ENCODE results near the gene TAX1BP1.
"Not testable (repeated sequence)": the region's sequence is repeated elsewhere in the genome, so short reads cannot be mapped to it uniquely, and the experiment has no call there.

Gene TAX1BP1

DNA sequence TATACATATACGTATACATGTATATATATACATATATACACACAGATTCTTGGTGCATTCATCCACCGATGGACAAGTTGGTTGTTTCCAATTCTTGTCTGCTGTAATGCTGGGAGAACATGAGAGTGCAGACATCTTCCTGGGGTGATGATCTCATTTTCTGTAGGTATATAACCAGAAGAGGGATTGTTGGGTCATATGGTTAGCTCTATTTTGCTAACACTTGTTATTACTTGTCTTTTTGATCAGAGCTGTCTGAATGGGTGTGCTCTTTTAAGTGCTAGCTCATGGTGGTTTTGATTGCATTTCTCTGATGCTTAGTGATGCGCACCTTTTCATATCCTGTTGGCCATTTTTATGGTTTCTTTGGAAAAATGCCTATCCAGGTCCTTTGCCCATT lies 106.4 kb downstream of the TAX1BP1 start:
- no peak for DNase-seq

DNA sequence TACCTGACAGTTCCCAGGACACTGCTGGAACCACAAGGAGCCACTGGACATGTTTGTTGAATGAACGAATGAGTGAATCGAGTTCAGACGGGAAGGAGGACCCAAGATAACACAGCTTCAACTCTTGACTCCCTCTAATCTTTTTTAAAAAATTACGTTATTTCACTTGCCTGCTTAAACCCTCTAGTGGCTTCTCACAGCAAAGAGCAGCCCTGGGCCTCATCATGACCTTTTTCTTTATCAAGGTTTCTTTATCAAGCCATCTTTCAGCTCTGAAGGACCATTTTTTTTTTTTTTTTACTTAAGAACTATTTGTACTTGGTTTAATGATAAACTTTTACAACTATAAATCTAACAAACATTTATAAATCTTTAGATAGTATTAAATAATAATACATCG lies 110.6 kb downstream of the TAX1BP1 start:
- DNase-seq: no peak

DNA sequence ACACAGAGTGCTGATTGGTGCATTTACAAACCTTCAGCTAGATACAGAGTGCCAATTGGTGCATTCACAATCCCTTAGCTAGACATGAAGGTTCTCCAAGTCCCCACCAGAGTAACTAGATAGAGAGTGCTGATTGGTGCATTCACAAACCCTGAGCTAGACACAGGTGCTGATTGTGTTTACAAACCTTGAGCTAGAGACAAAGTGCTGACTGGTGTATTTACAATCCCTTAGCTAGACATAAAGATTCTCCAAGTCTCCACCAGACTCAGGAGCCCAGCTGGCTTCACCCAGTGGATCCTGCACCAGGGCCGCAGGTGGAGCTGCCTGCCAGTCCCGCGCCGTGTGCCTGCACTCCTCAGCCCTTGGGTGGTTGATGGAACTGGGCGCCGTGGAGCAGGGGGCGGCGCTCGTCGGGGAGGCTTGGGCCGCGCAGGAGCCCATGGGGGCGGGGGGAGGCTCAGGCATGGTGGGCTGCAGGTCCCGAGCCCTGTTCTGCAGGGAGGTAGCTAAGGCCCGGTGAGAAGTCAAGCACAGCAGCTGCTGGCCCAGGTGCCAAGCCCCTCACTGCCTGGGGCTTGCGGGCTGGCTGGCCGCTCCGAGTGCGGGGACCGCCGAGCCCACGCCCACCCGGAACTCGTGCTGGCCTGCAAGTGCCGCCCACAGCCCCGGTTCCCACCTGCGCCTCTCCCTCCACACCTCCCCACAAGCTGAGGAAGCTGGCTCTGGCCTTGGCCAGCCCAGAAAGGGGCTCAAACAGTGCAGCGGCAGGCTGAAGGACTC lies 116.9 kb downstream of the TAX1BP1 start:
- not testable (repeated sequence) for DNase-seq

DNA sequence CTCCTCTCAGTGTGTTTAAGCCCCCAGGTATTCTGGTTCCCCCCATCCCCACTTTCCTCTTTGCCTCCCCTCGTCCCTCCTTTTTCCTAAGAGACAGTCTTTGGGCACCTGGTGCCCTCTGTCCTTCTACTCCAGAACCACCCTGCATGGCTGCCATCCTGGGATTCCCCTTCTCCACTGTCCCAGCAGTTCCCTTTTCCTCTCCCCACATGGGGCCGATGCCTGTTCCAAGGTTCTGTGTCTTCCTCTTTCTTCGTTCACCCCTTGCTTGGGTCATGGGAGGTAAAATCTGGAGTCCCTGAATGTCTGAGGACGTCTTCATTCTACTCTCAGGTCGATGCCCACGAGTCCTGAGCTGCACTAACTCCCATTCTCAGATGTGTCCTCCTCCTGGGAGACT lies 120.8 kb downstream of the TAX1BP1 start:
- no peak for DNase-seq

DNA sequence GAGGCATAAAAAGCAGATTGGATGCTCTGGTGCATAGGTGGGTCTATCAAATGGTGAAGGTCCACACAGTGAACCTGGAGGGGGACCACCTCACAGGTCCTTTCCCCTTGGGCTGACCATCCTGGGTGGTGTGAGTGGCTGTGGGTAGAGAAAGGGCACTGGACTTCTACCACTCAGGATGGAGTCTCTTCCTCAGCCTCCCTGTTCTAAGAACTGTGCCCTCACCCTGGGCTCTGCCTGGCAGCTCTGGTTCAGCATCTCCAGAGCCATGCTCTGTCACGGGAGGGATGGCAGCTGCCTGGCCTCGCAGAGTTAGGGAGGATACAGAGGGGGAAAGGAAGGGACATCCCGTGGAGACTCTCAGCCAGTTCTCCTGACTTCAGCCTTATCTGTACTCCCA lies 121.8 kb downstream of the TAX1BP1 start:
- DNase-seq: no peak

DNA sequence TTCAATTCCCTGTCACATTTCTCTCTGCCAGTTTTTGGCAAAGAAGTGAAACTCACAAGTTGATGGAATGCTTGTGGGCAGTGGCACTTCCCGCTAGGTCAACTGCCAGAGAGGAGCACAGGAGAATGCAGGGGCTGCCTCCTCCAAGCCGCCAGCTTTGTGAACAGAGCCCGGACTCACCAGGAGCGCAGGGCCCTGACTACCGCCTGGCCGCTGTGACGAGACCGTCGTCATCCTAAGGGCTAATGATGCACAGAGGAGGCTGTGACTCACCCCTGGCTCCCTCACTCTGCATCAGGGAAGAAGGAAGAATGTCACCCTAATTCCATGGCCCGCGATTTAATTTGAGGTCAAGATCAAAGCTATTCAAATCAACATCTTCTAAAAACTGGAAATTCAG lies 123.9 kb downstream of the TAX1BP1 start:
- DNase-seq: peak; percentile 26

- no peak for DNase-seq
Measured at GRCh38 chr7:27866256-27866655, 126.3 kb downstream of the TAX1BP1 start.

GRCh38 chr7:27866828-27867672 lies 127.1 kb downstream of the TAX1BP1 start:
- DNase-seq: no peak

DNA sequence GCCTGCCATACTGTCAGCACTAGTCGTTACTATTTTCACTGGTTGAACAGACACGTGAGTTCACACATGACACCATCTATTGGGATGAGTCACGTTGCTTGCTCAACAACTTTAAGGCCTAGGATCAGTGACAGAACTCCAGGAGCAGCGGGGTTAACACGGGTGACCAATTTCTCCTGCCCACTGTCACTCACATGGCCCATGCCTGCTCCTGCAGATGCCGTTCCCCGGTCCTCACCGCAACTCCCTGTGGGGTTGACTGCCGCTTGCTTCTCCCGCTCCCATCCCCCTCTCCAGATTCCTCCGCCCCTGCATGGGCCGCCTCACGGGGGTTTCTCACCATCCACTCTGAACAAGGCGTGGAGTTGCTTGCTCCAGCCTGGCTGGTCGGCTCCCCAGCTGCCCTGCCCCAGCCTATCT lies 128.2 kb downstream of the TAX1BP1 start:
- peak; percentile 52 for DNase-seq

DNA sequence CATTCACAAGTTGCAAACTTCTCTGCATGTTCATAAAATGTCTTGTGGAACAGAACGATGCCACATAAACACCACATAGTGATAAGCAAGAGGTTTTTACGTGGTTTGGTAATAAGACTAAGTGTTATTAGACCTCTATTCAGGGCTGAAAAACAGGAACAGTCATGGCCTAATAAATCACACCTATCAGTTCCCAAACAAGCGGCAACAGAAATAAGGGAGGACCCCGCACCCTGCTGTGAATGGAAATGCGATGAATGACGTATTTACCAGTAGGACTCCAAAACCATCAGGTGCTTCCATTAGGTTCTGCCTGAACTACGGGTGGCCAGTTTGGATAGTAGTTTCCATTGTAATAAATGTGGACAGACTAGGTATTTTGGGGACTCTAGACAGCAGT lies 129.1 kb downstream of the TAX1BP1 start:
- DNase-seq: no peak

DNA sequence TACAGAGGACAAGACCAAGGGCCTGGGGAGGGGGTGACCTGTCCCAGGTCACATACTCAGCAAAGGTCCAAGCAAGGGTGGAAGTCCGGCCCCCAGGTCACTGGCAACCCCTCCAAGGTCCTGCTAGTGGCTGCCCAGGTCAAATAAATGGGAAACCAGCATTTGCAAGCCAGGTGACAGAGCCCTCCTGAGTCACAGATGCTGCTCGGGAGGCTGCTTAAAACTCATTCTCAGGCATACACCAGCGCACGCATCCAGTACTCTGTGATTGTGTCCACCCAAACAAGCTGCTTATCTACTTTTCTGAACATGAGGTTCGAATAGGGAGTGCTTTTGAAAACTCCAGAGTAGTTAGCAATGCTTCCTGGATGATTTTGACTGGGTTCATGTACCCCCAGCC lies 130.6 kb downstream of the TAX1BP1 start:
- no peak for DNase-seq

DNA sequence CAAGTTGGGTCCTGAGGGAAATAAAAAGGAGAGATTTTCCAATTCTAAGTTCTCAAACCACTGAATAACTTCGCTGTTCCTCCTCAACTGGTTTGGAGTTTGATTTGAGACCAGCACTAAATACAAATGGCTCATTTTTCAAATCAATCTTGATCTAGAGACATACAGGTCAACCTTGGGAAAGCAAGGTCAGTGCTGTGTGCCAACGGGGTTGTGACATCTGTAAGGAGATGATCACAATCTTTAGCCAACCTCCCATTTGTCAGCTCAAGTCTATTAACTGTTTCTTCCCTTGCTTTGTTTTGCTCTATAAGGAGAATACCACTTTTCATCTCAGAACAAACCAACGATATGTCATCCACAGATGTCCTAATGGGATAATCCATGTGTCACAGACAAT lies 131.1 kb downstream of the TAX1BP1 start:
- DNase-seq: no peak

GRCh38 chr7:27871866-27872265 lies 131.9 kb downstream of the TAX1BP1 start:
- DNase-seq: no peak

DNA sequence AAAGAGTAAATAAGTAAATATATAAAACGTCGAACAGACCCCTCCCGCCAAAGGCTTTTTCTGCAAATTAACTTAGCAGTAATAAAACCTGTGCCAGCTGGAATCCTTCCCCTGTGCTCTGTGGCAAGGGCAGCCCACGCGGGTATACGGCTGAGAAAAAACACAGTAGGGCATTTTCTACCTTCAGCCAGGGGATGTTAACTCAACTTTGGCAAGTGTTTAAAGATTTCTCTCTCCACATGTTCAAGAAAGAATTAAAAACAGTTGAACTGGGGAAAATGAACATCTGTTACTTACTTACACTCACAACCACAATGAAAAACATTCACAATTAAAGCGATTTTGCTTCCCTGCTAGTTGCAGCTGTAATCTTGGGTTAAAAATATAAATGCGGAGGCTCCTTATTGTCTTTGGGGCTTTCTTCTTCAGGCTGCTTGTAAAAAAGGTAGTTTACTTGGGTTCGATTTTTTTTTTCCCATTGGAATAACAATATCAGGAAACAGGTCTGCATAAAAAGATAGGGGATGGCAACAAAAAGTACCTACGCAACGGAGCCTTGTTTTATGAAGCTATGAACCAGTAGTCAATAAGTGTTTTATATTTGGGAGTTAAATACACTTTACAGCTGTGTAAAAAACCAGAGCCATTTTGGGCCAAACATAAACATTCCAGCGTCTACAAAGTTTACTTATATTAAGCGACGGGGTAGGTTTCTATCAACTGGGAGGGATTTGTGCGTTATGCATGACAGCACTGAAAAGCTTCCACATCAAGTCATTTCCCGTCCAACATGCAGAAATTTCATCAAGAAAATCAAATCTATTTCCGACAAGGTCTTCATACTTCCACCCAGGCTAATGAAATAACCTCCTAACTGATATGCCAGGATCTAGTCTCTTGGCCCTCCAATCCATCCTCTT lies 132.7 kb downstream of the TAX1BP1 start:
- DNase-seq: peak; percentile 52

DNA sequence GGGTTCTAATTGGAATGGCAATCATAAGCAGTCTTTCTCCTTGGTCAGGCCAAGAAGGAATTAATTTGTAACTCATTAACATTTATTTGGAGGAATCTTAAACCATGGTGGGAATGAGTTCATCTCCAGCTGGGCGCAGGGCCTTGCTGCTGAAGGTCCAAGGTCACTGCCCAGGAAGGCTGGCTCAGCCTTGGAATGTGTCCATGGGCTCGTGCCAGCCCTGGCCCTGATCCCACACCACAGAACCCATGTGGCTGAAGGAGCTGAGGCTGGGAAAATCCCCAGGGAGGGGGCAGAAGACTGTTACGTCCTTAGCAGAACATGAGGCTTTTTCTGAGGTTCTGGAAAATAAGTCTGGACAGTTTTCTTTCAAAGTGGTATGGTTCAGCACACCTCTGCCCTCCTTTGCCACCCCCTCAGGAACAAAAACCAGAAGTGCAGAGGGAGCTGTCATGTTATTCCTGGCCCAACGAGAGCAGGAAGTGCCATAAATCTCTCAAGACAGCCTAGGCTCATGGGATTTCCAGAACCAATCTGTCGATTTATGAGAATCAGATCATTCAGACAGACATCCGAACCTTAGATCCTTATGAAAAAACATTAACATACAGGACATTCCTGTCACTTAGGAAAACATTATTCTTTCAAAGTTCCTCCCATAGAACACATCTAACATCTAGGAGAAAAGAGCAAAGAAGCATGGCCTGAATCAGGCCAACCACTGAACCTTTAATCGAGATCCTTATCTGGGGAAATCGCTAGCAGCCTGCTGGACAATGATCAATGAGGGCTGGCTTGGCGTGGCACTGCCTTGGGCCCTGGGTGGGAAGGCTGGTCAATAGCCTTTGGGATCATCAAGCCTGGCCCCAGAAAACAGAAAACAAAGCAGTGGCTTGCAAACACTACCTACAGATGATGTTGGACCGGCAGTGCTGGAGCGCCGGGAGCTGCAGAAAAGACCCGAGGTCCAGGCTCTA lies 134.3 kb downstream of the TAX1BP1 start:
- peak; percentile 65 for DNase-seq

- DNase-seq: no peak
Measured at GRCh38 chr7:27875061-27875460, 135.1 kb downstream of the TAX1BP1 start.

- no peak for DNase-seq
Measured at GRCh38 chr7:27875832-27876231, 135.9 kb downstream of the TAX1BP1 start.

- no peak for DNase-seq
Measured at GRCh38 chr7:27876756-27877155, 136.8 kb downstream of the TAX1BP1 start.
